ENCODE measurements around the gene ATXN1. TPM values are rescaled to one million over a fixed set of nuclear protein-coding genes. Genes with fewer than 3 reads are reported as not detected.

Gene ATXN1
- total and polyA plus RNA-seq, 2 experiments from 2014 or later: 4.8 to 9.1 TPM

- Mint-ChIP-seq H3K27ac (no peak overlapping the region), H3K9me3 (no peaks in the 10 kb centered on the region), H3K4me3 (no peak overlapping the region), H3K36me3 (ENCODE audit: low read depth) (no peaks in the 10 kb centered on the region; the same call in 2 of the 3 replicates), H3K4me1 (peaks cover 4% of the 10 kb centered on the region; the same call in 1 of the 3 replicates), H3K27me3 (ENCODE audit: insufficient read depth, low read depth, poor library complexity) (peaks cover 7% of the 10 kb centered on the region)
- Histone ChIP-seq H3K27ac (ENCODE audit: low read depth) (no peak overlapping the region), H3K36me3 (ENCODE audit: insufficient read depth) (no peaks in the 10 kb centered on the region), H2AFZ (no peak overlapping the region), H3K9me2 (ENCODE audit: insufficient read depth) (peaks cover 5% of the 10 kb centered on the region; the same call in 1 of the 2 replicates), H3K4me1 (ENCODE audit: insufficient read depth) (no peaks in the 10 kb centered on the region), H3F3A (replicated peaks; ENCODE audit: low read depth) (no peaks in the 10 kb centered on the region), H3K4me2 (no peak overlapping the region), H4K20me1 (replicated peaks; ENCODE audit: insufficient read depth) (no peaks in the 10 kb centered on the region), H3K4me3 (no peak overlapping the region), H3K27me3 (ENCODE audit: insufficient read depth) (no peaks in the 10 kb centered on the region), H3K79me2 (replicated peaks; ENCODE audit: insufficient read depth) (no peaks in the 10 kb centered on the region)
- ATAC-seq: no peak
- no peak for DNase-seq (ENCODE audit: low spot score)
- no peak for TF ChIP-seq EZH2phosphoT487 (IDR thresholded peaks at IDR 0.05; ENCODE audit: unreplicated experiment)
- no peak for TF ChIP-seq EZH2 (IDR thresholded peaks at IDR 0.05; ENCODE audit: low read depth, unreplicated experiment)
- no peak for TF ChIP-seq REST (IDR thresholded peaks at IDR 0.05; ENCODE audit: unreplicated experiment)
- TF ChIP-seq ZNF331 (CRISPR knock-in tag; IDR thresholded peaks at IDR 0.05; ENCODE audit: low read depth): no peak
- no peak for TF ChIP-seq POLR2AphosphoS5 (IDR thresholded peaks at IDR 0.05; ENCODE audit: low read depth)
- TF ChIP-seq JUNB (IDR thresholded peaks at IDR 0.05; ENCODE audit: unreplicated experiment): no peak
- no peak for TF ChIP-seq NANOG (IDR thresholded peaks at IDR 0.05; ENCODE audit: borderline replicate concordance)
- no peak for TF ChIP-seq ETS1 (IDR thresholded peaks at IDR 0.05)
- no peak for TF ChIP-seq CREB1 (CRISPR knock-in tag; IDR thresholded peaks at IDR 0.05; ENCODE audit: low read depth)
- no peak for TF ChIP-seq STAT1 (IDR thresholded peaks at IDR 0.05; ENCODE audit: unreplicated experiment)
- TF ChIP-seq CTCF (conservative IDR thresholded peaks at IDR 0.05; ENCODE audit: low read depth in 2 of 2): no peak
- no peak for TF ChIP-seq ZNF114 (CRISPR knock-in tag; IDR thresholded peaks at IDR 0.05)
- no peak for TF ChIP-seq ZNF462 (CRISPR knock-in tag; IDR thresholded peaks at IDR 0.05)
Observed at GRCh38 chr6:16404456-16404855, 356.8 kb downstream of the ATXN1 start.

Measured in GM23338 (cell line).